ENCODE results near the gene ZAR1. TPM values are rescaled to one million over a fixed set of nuclear protein-coding genes. Genes with fewer than 3 reads are reported as not detected.

Gene ZAR1
- total and polyA plus RNA-seq, 11 donors, result not detected

DNA sequence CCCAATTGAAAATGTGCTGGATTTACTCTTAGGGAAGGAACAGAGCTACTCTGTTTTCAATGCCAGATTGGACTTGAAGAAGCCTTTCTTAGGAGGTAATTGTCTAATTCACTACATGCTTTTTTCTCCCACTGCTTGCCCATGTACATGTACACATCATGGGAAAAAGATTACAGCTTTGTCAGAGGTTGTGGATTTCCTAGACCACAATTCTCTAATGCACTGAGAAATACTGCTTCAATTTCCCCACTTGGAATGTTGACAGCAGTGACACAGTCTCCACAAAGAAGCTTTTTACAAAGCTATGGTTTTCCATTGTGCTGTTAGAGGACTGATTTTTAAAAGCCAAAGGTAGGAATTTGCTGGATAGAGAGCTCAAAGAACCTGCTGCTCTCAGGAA is 19.5 kb downstream of the ZAR1 start:
- DNase-seq, result no peak
- intact Hi-C loops (cut with DNase I), result loop anchor here in 1 of 10 donors (10.0 kb wide), 1 partner anchor 45 kb away; no protein-coding TSS in a partner anchor
- Histone ChIP-seq H3K27me3 (no peaks in the 10 kb centered on the region), H3K9me3 (no peaks in the 10 kb centered on the region), H3K4me1 (no peaks in the 10 kb centered on the region), H3K36me3 (peaks cover 0 to 100% (median 94%) of the 10 kb centered on the region in 9 donors), H3K4me3 (no peak overlapping the region), H3K27ac (no peak overlapping the region)
- no peak for ATAC-seq
- TF ChIP-seq, protein P1, sequence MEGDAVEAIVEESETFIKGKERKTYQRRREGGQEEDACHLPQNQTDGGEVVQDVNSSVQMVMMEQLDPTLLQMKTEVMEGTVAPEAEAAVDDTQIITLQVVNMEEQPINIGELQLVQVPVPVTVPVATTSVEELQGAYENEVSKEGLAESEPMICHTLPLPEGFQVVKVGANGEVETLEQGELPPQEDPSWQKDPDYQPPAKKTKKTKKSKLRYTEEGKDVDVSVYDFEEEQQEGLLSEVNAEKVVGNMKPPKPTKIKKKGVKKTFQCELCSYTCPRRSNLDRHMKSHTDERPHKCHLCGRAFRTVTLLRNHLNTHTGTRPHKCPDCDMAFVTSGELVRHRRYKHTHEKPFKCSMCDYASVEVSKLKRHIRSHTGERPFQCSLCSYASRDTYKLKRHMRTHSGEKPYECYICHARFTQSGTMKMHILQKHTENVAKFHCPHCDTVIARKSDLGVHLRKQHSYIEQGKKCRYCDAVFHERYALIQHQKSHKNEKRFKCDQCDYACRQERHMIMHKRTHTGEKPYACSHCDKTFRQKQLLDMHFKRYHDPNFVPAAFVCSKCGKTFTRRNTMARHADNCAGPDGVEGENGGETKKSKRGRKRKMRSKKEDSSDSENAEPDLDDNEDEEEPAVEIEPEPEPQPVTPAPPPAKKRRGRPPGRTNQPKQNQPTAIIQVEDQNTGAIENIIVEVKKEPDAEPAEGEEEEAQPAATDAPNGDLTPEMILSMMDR (IDR thresholded peaks at IDR 0.05), result no peak
- no peak for TF ChIP-seq POLR2A (IDR thresholded peaks at IDR 0.05)

DNA sequence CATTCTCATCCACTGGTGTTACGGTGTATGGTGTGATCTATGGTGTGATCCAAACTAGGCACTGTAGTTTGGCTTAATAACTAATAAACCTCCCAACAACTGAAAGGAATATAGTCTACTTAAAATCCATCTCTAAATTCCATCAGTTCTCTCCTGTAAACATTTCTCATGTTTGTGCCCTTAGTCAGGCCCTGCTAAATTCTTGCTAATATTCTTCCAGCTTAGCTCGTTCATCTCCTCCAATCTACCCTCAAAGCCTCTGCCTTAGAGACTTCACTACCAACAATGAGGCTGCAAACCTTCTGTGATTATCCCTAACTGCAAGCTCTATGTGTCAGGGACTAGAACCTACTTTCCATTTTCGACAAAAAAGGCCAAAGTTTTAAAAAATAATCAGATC is 28.1 kb downstream of the ZAR1 start:
- Histone ChIP-seq H3K9me3 (no peaks in the 10 kb centered on the region), H3K27ac (no peak overlapping the region), H3K4me3 (no peak overlapping the region), H3K4me1 (no peaks in the 10 kb centered on the region), H3K27me3 (no peaks in the 10 kb centered on the region), H3K36me3 (peaks cover 7 to 98% (median 82%) of the 10 kb centered on the region in 9 donors)
- ATAC-seq (no peak), DNase-seq (no peak)
- TF ChIP-seq POLR2A (IDR thresholded peaks at IDR 0.05), result no peak
- TF ChIP-seq, protein P1 (IDR thresholded peaks at IDR 0.05), result no peak
- WGBS, 4 donors, result 93 to 98% (median 96%) methylated on average over 3 of the region's 3 CpGs
- intact Hi-C loops (cut with DNase I), result loop anchor here in 2 of 10 donors (10.0 kb wide), 2 partner anchors 47 to 327 kb away; no protein-coding TSS in a partner anchor

DNA sequence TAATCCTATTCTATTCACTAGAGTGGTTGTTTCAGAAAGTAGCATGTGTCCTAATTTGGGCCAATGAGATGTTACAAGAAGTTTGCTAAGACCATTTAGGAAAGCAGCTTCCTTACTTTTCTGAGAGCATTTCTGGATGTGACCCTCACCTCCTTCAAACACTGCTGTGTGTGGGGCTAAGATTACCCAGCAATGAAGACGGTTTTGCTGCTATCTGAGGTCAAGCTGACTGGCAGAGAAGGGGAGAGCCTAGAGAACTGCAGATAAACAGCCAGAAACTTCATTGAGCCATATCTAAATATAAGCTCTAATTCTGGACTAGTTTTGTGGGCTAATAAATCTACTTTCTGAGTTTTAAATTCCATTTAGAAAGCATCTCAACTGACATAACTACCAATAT is 36.4 kb downstream of the ZAR1 start:
- TF ChIP-seq, protein P1 (IDR thresholded peaks at IDR 0.05), result no peak
- no peak for TF ChIP-seq POLR2A (IDR thresholded peaks at IDR 0.05)
- WGBS, 4 donors, result 35 to 61% (median 53%) methylated on average over 1 of the region's 1 CpG
- no peak overlapping the region for H3K4me3 ChIP-seq
- DNase-seq (no peak), ATAC-seq (no peak)
- no peaks in the 10 kb centered on the region for H3K4me1 ChIP-seq
- H3K9me3 ChIP-seq, result no peaks in the 10 kb centered on the region
- no peaks in the 10 kb centered on the region for H3K27me3 ChIP-seq
- H3K36me3 ChIP-seq, result peaks cover 2 to 100% (median 100%) of the 10 kb centered on the region in 9 donors
- intact Hi-C loops (cut with DNase I), result no loop called here
- H3K27ac ChIP-seq, result no peak overlapping the region

DNA sequence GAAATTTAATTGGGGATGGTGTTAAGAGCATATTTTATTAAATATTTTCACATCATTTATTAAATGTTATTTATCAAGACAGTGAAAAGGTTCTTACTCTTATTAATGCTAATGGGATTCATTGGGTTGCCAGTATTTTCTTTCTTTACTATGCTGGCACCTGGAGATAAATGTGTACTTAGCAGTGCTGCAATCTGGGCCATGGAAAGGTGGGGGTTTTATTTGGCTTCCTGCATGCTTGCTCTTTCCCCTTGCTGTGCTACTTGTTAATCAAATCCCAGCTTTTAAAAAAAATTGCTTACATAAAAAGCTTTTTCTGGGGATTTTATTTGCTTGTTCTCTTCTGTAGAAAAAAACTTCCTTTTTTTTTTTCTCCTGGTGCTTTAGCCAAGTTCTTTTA is 48.3 kb downstream of the ZAR1 start:
- intact Hi-C loops (cut with DNase I), result no loop called here
- H3K4me1 ChIP-seq, result peaks cover 0 to 10% (median 0%) of the 10 kb centered on the region in 12 donors
- ATAC-seq (no peak), DNase-seq (no peak)
- no peak overlapping the region for H3K4me3 ChIP-seq
- TF ChIP-seq, protein P1 (IDR thresholded peaks at IDR 0.05), result no peak
- no peak for TF ChIP-seq POLR2A (IDR thresholded peaks at IDR 0.05)
- H3K27me3 ChIP-seq, result no peaks in the 10 kb centered on the region
- H3K36me3 ChIP-seq, result peaks cover 0 to 88% (median 73%) of the 10 kb centered on the region in 9 donors
- no peak overlapping the region for H3K27ac ChIP-seq
- H3K9me3 ChIP-seq, result no peaks in the 10 kb centered on the region

Measured in heart left ventricle (tissue), 16 donors.